ENCODE measurements around the gene RPL26.

GRCh38 chr17:8372422-8372821 is 10.6 kb downstream of the RPL26 start:
- TF ChIP-seq POLR2A (IDR thresholded peaks at IDR 0.05; ENCODE audit: low read length) (no peak), GATA1 (IDR thresholded peaks at IDR 0.05; ENCODE audit: low read depth, low read length) (no peak)

Data from erythroblast (primary cell).